Heart left ventricle (tissue), 13 donors: ENCODE results near the gene LRRC40.
"Not testable (repeated sequence)": the region's sequence is repeated elsewhere in the genome, so short reads cannot be mapped to it uniquely, and the experiment has no call there.

Experiments used
- CTCF ChIP-seq, 12 donors: fragments of 200-600 bp; sonication (generic) in 4 of 12; IDR thresholded peaks; one replicate each; pipeline versions ENCODE4 v1.5.0 to v1.8.0; 2018 to 2022; ENCODE audit warnings: antibody characterized with exemption in 12 of 12, mild to moderate bottlenecking in 5 of 12
- POLR2A ChIP-seq, 2 donors: fragments of 450-650 bp; IDR thresholded peaks; one replicate each; pipeline ENCODE4 v1.6.1; 2017; ENCODE audit warnings: antibody characterized with exemption in 2 of 2, mild to moderate bottlenecking in 2 of 2, moderate library complexity in 2 of 2
- donor health status: ischemic (EF 13 %, LVEDD 7.1; RV severe dilation, severe dysfunction).
- donor health status: DM: no; HTN: yes; CAD: no.
- donor health status: DM: no; HTN: no; CAD: no.
- donor health status: ischemic (EF 25% LVEDD 6.9; RV normal size, moderate dysfunction).
- donor health status: ischemic (EF 25% LVEDD 5.7; RV mildly dilated, moderate dysfunction).
- donor health status: ischemic (EF 35%, LVEDD 5.7; RV mildly dilated, moderate dysfunction).
- donor health status: nonischemic (EF 11% LVEDD 7.7; RV severe dilation, severe dysfunction).
- donor health status: DM: yes; HTN: yes; CAD: no.
- donor health status: PGD.
- donor health status: ischemic (EF 29% LVEDD 5.4; RV normal size, mild dysfunction).
- donor health status: nonischemic (EF 23%, LVEDD 6.1; RV moderate dilation, normal function).

- not testable (repeated sequence) for TF ChIP-seq CTCF, POLR2A (IDR thresholded peaks at IDR 0.05)
Observed at GRCh38 chr1:70192446-70192845, 12.9 kb downstream of the LRRC40 start.
